HG02938 (cell line): ENCODE results near the gene NLRC3.
"Not testable (repeated sequence)": the region's sequence is repeated elsewhere in the genome, so short reads cannot be mapped to it uniquely, and the experiment has no call there.

Source experiments
- ATAC-seq: cut with Tn5 transposase; IDR thresholded peaks from one replicate; pipeline ENCODE4 v1.9.1; 2021; ENCODE audit warnings: mild to moderate bottlenecking, moderate library complexity; ENCODE audit not compliant: unreplicated experiment

The NLRC3 gene

DNA sequence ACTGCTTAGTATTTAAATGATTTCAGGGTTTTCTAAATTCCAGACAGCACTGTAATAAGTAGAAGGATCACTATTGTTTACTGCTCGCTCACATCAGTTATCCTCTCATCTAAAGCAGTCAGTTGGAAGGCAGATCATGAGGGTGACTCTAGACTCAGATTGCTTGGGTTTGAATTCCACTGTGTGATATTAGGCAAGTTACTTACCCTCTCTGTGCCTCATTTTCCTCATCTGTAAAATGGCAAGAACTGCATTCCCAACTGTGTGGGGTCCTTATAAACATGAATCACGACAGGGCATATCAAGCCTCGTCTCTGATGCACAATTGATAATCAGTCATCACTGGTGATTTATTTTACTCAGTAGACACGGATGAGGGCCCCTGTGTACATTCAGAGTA, 61.3 kb downstream of the NLRC3 start:
- ATAC-seq, result no peak

DNA sequence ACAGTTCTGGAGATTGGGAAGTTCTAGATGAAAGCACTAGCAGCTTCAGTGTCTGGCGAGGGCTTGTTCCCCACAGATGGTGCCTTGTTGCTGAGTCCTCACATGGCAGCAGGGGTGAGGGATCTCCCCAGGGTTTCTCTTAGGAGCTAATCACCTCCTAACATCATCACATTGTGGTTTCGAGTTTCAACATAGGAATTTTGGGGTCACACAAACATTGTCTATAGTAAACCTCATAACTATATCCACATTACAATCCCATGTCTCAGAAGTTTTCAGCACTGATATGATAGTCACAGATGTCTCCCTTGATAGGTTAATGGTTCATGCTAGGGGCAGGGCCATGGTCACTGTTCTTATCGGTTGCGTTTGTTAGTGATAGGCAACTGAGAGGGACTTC, 62.6 kb downstream of the NLRC3 start:
- no peak for ATAC-seq

DNA sequence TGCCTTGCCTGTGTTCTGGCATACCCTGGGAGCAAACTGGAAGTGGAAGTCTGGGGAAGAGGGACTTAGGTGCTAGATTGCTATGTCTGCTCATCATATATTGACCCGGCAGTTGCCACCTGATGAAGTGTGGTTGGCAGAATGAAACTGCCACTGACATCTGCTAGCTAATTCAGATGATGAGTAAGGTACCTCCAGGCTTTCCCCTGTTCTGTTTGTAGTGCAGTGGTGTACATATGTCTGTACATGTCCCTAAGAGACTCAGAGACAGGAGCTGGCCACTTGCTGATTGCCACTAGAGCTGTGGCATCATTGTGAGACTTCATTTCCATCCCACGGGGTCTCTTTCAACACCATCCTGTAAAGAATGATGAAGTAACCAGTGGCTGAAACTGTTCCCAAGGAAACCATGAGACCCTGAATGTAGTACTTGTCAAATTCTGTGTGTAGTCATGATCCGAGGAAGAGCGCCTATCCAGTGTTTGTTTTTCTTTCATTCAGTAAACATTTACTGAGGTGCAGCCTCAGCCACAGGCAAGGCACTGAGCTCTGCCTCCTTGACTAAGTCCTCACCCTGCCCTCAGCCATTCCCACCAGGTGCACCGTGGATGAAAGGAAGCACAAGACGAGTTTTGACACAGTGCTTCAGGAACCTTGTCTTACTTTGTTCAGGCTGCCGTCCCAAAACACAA, 63.2 kb downstream of the NLRC3 start:
- ATAC-seq, result no peak

DNA sequence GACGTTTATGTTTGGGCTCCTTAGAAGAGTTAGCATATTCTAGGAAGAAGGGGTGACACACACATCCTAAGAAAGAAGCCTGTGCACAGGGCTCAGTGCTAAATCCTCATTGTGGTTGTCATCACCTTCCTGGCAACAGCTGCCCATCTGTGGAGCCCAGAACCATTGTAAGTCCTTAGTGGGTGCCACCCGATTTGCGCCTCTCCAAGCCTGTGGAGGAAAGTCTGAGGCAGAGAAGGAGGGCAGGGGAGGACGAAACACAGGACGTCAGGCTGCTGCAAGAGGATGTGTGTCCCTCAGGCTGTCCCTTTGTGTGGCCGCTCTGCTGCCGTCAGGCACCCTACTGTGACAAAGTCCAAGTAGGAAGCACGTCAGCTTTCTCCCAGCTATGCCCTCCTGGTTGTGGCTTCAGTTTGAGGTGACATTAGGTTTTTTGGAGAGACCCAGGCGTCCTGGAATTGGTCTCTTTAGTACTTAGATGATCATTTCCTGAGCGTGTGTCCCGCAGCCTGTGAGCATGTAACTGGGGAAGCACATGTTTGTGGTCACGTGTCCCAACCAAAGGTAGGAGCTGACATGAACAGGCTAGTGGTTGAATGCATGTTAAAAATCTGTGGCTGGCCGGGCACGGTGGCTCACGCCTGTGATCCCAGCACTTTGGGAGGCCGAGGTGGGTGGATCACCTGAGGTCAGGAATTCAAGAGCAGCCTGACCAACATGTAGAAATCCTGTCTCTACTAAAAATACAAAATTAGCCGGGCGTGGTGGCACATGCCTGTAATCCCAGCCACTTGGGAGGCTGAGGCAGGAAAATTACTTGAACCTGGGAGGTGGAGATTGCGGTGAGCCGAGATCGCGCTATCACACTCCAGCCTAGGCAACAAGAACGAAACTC, 65.7 kb downstream of the NLRC3 start:
- no peak for ATAC-seq

DNA sequence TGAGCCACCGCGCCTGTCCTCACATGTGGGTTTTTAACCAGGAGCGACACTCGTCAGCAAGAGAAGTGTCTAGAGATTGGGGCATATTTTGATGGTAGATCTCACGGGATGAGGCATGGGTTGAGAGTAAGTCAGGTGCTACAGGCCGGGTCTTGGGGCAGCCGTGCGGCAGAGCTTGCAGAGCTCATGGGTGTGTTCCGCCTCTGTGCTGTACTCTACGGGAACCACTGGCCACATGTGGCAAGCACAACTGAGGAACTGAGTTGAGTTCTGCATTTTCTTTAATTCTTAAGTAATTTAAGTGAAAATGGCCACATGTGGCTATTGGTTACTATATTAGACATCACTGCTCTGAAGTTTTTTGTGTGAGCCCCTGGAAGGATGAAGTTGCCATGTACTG, 66.8 kb downstream of the NLRC3 start:
- ATAC-seq, result no peak

DNA sequence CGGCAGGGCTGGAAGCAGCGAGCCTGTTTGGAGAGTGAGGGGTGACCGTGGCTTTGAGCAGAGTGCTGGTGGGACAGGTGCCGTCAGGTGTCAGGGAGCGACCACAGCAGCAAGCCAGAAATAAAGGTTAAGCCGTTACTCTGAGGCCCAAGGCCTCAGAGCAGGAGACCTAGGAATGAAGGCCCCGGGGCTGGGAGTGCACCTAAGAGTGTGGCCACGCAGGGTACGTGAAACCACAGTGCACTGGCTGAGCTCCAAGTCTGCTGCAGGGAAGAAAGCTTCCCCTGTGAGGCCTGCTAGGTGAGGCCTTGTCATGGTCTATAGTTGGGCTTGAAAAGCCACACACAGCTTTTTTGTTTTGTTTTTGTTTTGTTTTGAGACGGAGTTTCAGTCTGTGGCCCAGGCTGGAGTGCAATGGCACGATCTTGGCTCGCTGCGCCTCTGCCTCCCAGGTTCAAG, 67.7 kb downstream of the NLRC3 start:
- ATAC-seq, result no peak

DNA sequence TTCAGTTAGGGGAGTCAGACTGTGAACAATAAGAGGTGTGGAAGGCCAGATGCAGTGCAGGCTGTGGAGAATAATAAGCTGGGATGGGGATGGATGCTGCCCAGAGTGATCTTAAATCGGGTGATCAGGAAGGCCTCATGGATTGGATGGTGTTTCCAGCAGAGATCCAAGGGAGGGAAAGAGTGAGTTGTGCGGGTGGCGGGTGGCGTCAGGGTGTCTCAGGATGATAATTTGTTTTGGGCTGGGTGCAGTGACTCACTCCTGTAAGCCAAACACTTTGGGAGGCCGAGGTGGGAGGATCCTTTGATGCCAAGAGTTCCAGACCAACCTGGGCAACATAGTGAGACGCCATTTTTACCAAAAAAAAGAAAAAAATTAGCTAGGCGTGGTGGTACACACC, 68.5 kb downstream of the NLRC3 start:
- no peak for ATAC-seq

DNA sequence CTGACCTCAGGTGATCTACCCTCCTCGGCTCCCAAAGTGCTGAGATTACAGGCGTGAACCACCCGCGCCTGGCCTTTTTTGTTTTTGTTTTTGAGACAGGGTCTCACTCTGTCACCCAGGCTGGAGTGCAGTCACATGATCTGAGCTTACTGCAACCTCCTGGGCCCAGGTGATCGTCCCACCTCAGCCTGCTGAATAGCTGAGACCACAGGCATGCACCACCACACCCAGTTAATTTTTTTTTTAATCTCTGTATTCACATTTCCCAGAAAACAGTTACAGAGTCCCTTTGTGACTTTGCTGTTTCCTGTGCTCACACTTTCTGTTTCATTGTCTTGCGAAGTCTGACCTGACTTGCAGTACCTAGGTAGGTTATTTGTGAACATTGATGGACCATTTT, 73.7 kb downstream of the NLRC3 start:
- no peak for ATAC-seq

DNA sequence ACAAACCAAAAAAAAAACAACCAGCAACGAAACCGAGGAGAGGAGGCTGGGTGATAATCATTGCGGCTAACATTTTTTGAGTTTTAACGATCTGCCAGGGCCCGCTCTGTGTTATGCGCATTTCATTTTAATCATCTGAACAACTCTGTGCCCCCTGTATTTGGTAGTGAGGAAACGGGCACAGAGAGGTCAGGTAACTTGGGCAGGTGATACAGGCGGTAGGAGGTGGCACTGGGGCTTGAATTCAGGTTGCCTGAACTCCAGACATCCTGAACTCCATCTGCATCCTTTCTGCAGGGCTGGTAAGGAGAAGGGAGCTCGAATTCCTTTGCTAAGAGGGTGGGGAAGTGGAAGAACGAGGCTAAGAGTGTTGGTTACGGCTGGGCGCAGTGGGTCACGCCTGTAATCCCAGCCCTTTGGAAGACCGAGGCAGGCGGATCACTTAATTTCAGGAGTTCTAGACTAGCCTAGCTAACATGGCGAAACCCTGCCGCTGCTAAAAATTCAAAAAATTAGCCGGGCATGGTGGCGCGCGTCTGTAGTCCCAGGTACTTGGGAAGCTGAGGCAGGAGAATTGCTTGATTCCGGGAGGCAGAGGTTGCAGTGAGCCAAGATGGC, 75.3 kb downstream of the NLRC3 start:
- no peak for ATAC-seq

DNA sequence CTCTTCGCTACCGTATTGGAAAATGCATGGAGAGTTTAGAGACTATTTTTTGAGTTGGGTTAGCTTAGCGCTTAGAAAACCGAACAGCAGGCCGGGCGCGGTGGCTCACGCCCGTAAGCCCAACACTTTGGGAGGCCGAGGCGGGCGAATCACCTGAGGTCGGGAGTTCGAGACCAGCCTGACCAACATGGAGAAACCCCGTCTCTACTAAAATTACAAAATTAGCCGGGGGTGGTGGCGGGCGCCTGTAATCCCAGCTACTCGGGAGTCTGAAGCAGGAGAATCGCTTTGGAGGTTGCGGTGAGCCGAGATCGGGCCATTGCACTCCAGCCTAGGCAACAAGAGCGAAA, 75.8 kb downstream of the NLRC3 start:
- ATAC-seq, result not testable (repeated sequence)

DNA sequence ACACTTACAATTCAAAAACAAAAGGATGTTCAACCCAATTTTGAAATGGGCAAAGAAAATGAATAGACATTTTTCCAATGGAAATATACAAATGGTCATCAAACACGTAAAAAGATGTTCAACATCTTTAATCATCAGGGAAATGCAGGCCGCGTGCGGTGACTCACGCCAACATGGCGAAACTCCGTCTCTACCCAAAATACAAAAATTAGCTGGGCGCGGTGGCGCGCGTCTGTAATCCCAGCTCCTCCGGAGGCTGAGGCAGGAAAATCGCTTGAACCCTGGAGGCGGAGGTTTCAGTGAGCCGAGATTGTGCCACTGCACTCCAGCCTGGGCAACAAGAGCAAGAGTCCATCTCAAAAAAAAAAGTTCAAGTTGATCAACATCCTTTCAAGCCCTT, 78.2 kb downstream of the NLRC3 start:
- no peak for ATAC-seq

DNA sequence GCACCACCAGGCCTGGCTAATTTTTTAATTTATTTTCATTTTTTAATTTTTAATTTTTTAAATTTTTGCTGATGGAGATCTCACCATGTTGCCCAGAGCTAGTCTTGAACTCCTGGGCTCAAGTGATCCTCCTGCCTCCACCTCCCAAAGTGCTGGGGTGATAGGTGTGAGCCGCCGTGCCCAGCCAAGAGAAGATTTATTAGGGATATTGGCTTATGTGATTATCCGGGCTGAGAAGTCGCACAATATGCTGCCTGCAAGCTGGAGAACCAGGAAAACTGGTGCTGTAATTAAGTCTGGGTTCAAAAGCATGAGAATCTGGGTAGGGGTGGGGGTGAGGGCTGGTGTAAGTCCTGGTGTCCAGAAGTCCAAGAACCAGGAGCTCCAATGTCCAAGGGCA, 79.4 kb downstream of the NLRC3 start:
- no peak for ATAC-seq

DNA sequence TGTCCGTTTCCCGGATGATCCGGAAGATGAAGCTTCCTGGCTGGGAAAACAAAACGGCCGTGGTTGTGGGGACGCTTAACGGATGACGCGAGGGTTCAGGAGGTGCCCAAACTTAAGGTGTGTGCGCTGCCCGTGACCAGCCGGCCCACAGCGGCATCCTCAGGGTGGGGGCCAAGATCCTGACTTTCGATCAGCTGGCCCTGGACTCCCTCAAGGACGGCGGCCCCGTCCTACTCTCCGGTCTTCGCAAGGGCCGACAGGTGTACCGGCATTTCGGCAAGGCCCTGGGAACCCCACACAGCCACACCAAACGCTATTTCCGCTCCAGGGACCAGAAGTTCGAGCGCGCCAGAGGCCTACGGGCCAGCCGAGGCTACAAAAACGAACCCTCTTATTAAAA, 80.8 kb downstream of the NLRC3 start:
- ATAC-seq, result no peak

DNA sequence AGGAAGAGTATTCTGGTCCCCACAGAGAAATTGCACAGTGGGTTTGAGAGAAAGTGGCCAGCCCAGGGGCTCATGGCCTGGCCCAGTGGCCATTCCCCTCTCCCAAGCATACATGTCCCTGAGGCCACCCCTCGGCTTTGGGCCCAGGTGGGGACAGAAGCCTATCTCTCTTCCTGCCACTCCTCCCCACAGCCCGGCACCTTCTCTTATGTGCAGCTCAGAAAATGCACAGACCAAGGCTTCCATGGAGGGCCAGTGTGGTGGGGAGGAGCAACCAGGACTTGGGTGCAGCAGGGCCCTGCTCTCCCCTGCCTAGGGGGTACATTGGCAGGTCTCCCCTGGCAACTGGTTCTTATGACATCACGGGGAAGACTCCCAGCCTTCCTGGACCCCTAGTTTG, 82.0 kb downstream of the NLRC3 start, which contains the start of gene C16orf90:
C16orf90 (minus strand) TSS at position 314 of the 400 bp plus-strand sequence; CDS start at position 246, 68 bp downstream.
- no peak for ATAC-seq

DNA sequence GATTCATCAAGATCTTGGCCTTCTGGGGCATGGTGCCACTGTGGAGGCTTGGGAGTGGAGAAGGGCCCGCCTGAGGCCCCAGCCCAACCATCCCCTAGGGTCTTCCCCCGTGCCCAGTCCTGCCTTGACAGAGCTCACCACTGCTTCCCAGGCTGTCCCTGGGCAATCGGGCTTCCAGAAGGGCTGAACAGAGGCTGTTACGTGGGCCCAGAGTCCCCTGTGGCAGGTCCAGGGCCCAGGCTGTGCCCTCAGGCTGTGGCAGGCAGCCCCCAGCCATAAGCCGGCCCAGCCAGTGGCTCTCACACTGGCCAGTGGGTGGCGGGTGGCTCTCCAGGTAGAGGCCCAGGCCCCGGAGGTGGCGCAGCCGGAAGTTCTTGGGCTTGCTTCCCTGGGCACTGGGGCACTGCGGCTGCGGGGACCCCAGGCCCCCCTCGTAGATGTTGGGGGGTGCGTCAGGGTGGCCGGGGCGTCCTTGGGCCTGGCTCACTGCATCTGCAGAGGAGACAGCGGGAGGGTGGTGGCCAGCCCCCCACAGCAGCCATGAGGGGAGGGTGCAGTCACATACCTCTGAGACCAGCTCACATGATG, 82.7 kb downstream of the NLRC3 start:
- no peak for ATAC-seq

DNA sequence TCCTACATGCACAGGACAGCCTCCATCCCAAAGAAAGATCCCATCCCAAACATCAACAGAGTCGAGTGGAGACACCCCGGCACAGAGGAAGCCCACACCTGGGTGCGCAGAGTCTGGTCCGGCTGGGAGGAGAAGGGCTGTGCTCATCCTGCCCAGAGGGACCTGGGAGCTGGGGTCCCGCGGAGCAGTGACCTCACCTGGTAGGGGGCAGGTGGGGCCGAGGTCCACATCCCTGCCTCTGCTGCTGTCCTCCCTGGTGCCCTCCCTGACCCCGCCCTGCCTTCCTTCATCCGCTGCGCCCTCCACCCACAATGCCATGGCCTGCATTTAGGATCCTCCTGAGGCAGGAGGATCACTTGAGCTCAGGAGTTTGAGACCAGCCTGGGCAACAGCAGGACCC, 84.8 kb downstream of the NLRC3 start:
- no peak for ATAC-seq

DNA sequence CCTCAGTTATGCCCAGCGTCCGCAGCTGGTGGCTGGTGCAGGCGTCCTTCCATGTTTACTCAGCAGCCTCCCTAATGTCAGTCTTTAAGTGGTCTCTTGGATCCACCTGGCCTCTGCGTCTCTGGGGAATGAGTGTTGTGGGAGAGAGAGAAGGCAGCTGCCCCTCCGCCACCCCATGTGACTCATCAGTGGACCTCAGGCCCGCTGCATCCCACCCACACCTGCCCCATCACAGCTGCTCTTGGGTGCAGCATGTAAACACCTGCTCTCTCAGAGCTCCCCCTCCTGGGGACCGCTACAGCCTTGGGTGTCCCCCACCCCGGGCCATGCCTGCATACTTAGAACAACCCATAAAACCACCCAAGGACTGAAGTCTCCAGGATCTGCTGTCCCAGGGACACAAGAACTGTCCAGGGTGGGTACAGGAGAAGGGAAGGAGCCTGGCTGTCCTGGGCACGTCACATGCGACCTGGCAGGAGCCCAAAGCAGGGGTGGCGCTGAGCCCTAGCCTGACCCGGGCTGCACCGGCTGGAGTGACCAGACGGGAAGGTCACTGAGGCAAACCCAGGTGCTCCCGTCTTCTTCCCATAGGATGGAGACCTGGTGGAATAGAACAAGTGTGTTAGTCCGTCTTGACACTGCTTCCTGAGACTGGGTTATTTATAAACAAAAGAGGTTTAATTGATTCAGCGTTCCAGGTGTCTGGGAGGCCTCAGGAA, 86.1 kb downstream of the NLRC3 start:
- no peak for ATAC-seq
